Measurements from ENCODE around the gene AMMECR1L.

AMMECR1L gene

DNA sequence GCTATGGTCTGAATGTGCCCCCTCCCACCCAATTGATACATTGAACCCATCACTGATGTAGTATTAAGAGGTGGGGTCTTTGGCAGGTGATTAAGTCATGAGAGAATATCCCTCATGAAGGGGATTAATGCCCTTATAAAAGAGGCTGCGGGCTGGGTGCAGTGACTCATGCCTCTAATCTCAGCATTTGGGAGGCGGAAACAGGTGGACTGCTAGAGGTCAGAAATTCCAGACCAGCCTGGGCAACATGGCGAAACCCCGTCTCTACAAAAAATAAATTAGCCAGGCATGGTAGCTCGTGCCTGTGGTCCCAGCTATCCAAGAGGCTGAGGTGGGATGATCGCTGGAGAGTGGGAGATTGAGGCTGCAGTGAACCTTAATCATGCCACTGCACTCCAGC lies 42.1 kb downstream of the AMMECR1L start:
- Histone ChIP-seq H3K9ac (ENCODE audit: low read length) (no peak overlapping the region), H3K27me3 (ENCODE audit: control insufficient read depth in 1 of 2, insufficient read depth in 1 of 2, low read length in 2 of 2) (no peaks in the 10 kb centered on the region), H3K23ac (ENCODE audit: low read length in 2 of 2) (no peak overlapping the region), H3K14ac (ENCODE audit: low read length in 2 of 2) (no peak overlapping the region), H2AFZ (ENCODE audit: low read depth, low read length) (no peak overlapping the region), H3K4ac (ENCODE audit: low read depth in 1 of 2, low read length in 2 of 2) (no peak overlapping the region), H3K36me3 (ENCODE audit: control insufficient read depth in 1 of 2, insufficient read depth in 2 of 2, low read depth in 1 of 2, low read length in 2 of 2) (peaks cover 23 to 32% of the 10 kb centered on the region in 2 experiments), H3K4me1 (ENCODE audit: control insufficient read depth, insufficient read depth, low read depth, low read length) (no peaks in the 10 kb centered on the region), H2BK12ac (ENCODE audit: low read length in 2 of 2) (no peak overlapping the region), H3K18ac (ENCODE audit: low read depth in 1 of 2, low read length in 2 of 2) (no peak overlapping the region), H2BK5ac (ENCODE audit: low read depth, low read length, poor library complexity, severe bottlenecking) (no peak overlapping the region), H2AK5ac (ENCODE audit: low read length, severe bottlenecking) (no peak overlapping the region), H3K9me3 (ENCODE audit: control insufficient read depth, low read length) (no peaks in the 10 kb centered on the region), H3K4me2 (ENCODE audit: low read length, poor library complexity, severe bottlenecking) (no peak overlapping the region), H3K4me3 (ENCODE audit: insufficient read depth in 1 of 2, low read depth in 1 of 2, low read length in 2 of 2) (no peak overlapping the region), H2BK15ac (ENCODE audit: low read depth, poor library complexity, severe bottlenecking) (no peak overlapping the region), H4K91ac (ENCODE audit: low read length) (no peak overlapping the region), H4K8ac (ENCODE audit: low read length) (no peak overlapping the region), H3K27ac (ENCODE audit: low read length, poor library complexity, severe bottlenecking) (no peak overlapping the region), H3K79me1 (replicated peaks; ENCODE audit: low read length, poor library complexity, severe bottlenecking) (peaks cover 17% of the 10 kb centered on the region), H2BK120ac (ENCODE audit: low read depth, low read length) (no peak overlapping the region)
- DNase-seq = no peak
- WGBS = over 99% methylated on average over 6 of the region's 6 CpGs

DNA sequence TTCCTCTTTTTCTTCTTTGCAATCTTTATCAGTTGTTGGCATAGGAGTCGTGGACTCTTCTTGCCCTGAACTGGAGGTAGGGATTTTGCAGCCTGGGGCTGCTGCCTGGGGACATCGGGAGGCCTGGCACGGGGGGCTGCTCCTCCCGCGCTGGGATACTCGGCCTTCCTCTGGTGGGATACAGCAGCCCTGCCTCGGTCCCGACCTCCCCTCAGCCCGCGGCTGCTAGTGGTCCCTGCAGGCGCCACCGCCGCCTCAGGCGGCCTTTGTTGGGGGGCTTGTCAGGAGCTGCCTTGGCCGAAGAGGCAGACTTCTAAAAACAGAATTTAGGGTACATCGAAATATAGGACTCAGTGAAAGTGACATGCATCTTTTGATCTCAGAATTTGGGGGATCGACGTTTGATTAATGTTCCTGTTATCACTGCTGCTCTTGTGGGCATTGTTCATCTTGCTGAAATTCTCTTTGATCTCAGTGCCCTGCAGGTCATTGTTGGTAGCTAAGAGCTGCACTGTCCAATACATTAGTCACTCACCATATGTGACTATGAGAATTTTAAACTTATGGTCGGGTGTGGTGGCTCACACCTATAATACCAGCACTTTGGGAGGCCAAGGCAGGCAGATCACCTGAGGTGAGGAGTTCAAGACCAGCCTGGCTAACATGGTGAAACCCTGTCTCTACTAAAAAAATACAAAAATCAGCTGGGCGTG lies 44.1 kb downstream of the AMMECR1L start:
- H3K9ac ChIP-seq (ENCODE audit: low read length) = no peak overlapping the region
- no peak overlapping the region for H2BK15ac ChIP-seq (ENCODE audit: low read depth, poor library complexity, severe bottlenecking)
- H2AK5ac ChIP-seq (ENCODE audit: low read length, severe bottlenecking) = no peak overlapping the region
- H2AFZ ChIP-seq (ENCODE audit: low read depth, low read length) = no peak overlapping the region
- H4K8ac ChIP-seq (ENCODE audit: low read length) = no peak overlapping the region
- no peak overlapping the region for H3K18ac ChIP-seq (ENCODE audit: low read depth in 1 of 2, low read length in 2 of 2)
- WGBS = 98% methylated on average over 20 of the region's 20 CpGs
- no peak overlapping the region for H3K4me2 ChIP-seq (ENCODE audit: low read length, poor library complexity, severe bottlenecking)
- no peak overlapping the region for H2BK120ac ChIP-seq (ENCODE audit: low read depth, low read length)
- H3K27me3 ChIP-seq (ENCODE audit: control insufficient read depth in 1 of 2, insufficient read depth in 1 of 2, low read length in 2 of 2) = no peaks in the 10 kb centered on the region
- no peak overlapping the region for H3K4me3 ChIP-seq (ENCODE audit: insufficient read depth in 1 of 2, low read depth in 1 of 2, low read length in 2 of 2)
- no peaks in the 10 kb centered on the region for H3K4me1 ChIP-seq (ENCODE audit: control insufficient read depth, insufficient read depth, low read depth, low read length)
- no peak overlapping the region for H2BK5ac ChIP-seq (ENCODE audit: low read depth, low read length, poor library complexity, severe bottlenecking)
- H4K91ac ChIP-seq (ENCODE audit: low read length) = no peak overlapping the region
- no peak overlapping the region for H3K4ac ChIP-seq (ENCODE audit: low read depth in 1 of 2, low read length in 2 of 2)
- no peak overlapping the region for H3K14ac ChIP-seq (ENCODE audit: low read length in 2 of 2)
- no peak overlapping the region for H2BK12ac ChIP-seq (ENCODE audit: low read length in 2 of 2)
- peaks cover 5% of the 10 kb centered on the region for H3K79me1 ChIP-seq (replicated peaks; ENCODE audit: low read length, poor library complexity, severe bottlenecking)
- H3K36me3 ChIP-seq (ENCODE audit: control insufficient read depth in 1 of 2, insufficient read depth in 2 of 2, low read depth in 1 of 2, low read length in 2 of 2) = peaks cover 5 to 16% of the 10 kb centered on the region in 2 experiments
- no peak overlapping the region for H3K27ac ChIP-seq (ENCODE audit: low read length, poor library complexity, severe bottlenecking)
- DNase-seq = no peak
- no peak overlapping the region for H3K23ac ChIP-seq (ENCODE audit: low read length in 2 of 2)
- H3K9me3 ChIP-seq (ENCODE audit: control insufficient read depth, low read length) = no peaks in the 10 kb centered on the region

DNA sequence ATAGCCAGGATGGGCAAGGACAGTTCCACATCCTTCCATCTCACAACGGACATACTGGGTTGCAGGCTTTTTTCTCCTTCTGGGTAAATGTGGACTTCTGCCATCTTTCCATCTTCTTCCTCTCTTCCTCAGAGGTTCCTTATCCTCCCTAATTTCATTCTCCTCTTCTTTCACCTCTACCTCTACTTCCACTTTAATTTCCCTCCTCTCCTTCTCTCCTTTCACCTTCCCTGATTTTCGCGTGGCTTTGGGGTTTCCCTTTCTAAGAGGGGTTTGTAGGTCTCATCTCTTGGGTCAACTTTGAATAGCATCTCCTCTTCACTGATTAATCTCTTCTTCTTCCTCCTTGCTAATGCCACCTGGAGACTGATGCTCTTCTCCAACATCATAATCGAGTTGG lies 44.9 kb downstream of the AMMECR1L start:
- Histone ChIP-seq H3K79me1 (replicated peaks; ENCODE audit: low read length, poor library complexity, severe bottlenecking) (peaks cover 3% of the 10 kb centered on the region), H4K91ac (ENCODE audit: low read length) (no peak overlapping the region), H3K4me1 (ENCODE audit: control insufficient read depth, insufficient read depth, low read depth, low read length) (no peaks in the 10 kb centered on the region), H3K27me3 (ENCODE audit: control insufficient read depth in 1 of 2, insufficient read depth in 1 of 2, low read length in 2 of 2) (no peaks in the 10 kb centered on the region), H3K18ac (ENCODE audit: low read depth in 1 of 2, low read length in 2 of 2) (no peak overlapping the region), H4K8ac (ENCODE audit: low read length) (no peak overlapping the region), H3K36me3 (ENCODE audit: control insufficient read depth in 1 of 2, insufficient read depth in 2 of 2, low read depth in 1 of 2, low read length in 2 of 2) (peaks cover 3 to 10% of the 10 kb centered on the region in 2 experiments), H3K14ac (ENCODE audit: low read length in 2 of 2) (no peak overlapping the region), H3K4me2 (ENCODE audit: low read length, poor library complexity, severe bottlenecking) (no peak overlapping the region), H2BK5ac (ENCODE audit: low read depth, low read length, poor library complexity, severe bottlenecking) (no peak overlapping the region), H2BK120ac (ENCODE audit: low read depth, low read length) (no peak overlapping the region), H2AFZ (ENCODE audit: low read depth, low read length) (no peak overlapping the region), H3K4ac (ENCODE audit: low read depth in 1 of 2, low read length in 2 of 2) (no peak overlapping the region), H3K23ac (ENCODE audit: low read length in 2 of 2) (no peak overlapping the region), H3K27ac (ENCODE audit: low read length, poor library complexity, severe bottlenecking) (no peak overlapping the region), H3K4me3 (ENCODE audit: insufficient read depth in 1 of 2, low read depth in 1 of 2, low read length in 2 of 2) (no peak overlapping the region), H2BK15ac (ENCODE audit: low read depth, poor library complexity, severe bottlenecking) (no peak overlapping the region), H2AK5ac (ENCODE audit: low read length, severe bottlenecking) (no peak overlapping the region), H3K9ac (ENCODE audit: low read length) (no peak overlapping the region), H3K9me3 (ENCODE audit: control insufficient read depth, low read length) (no peaks in the 10 kb centered on the region), H2BK12ac (ENCODE audit: low read length in 2 of 2) (no peak overlapping the region)
- DNase-seq = no peak
- WGBS = over 99% methylated on average over 4 of the region's 4 CpGs

DNA sequence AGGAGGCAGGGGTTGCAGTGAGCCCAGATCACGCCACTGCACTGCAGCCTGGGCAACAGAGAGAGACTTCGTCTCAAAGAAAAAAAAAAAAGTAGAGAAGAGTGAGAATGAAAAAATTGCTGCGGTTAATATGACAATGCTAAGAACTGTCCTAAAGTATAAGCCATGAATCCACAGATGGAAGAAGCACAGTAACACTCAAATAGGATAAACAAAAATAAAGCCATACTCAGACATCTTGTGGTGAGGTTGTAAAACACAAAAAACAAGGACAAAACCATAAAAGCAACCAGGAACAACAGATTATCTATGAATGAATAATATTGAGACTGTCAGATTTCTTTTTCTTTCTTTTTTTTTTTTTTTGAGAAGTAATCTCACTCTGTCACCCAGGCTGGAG lies 50.8 kb downstream of the AMMECR1L start:
- Histone ChIP-seq H2AFZ (ENCODE audit: low read depth, low read length) (no peak overlapping the region), H4K91ac (ENCODE audit: low read length) (no peak overlapping the region), H3K4me2 (ENCODE audit: low read length, poor library complexity, severe bottlenecking) (no peak overlapping the region), H3K27me3 (ENCODE audit: control insufficient read depth in 1 of 2, insufficient read depth in 1 of 2, low read length in 2 of 2) (no peaks in the 10 kb centered on the region), H3K79me1 (replicated peaks; ENCODE audit: low read length, poor library complexity, severe bottlenecking) (no peaks in the 10 kb centered on the region), H2AK5ac (ENCODE audit: low read length, severe bottlenecking) (no peak overlapping the region), H3K14ac (ENCODE audit: low read length in 2 of 2) (no peak overlapping the region), H2BK12ac (ENCODE audit: low read length in 2 of 2) (no peak overlapping the region), H3K23ac (ENCODE audit: low read length in 2 of 2) (no peak overlapping the region), H3K4ac (ENCODE audit: low read depth in 1 of 2, low read length in 2 of 2) (no peak overlapping the region), H3K27ac (ENCODE audit: low read length, poor library complexity, severe bottlenecking) (no peak overlapping the region), H3K4me3 (ENCODE audit: insufficient read depth in 1 of 2, low read depth in 1 of 2, low read length in 2 of 2) (no peak overlapping the region), H2BK120ac (ENCODE audit: low read depth, low read length) (no peak overlapping the region), H3K36me3 (ENCODE audit: control insufficient read depth in 1 of 2, insufficient read depth in 2 of 2, low read depth in 1 of 2, low read length in 2 of 2) (no peaks in the 10 kb centered on the region), H3K9me3 (ENCODE audit: control insufficient read depth, low read length) (no peaks in the 10 kb centered on the region), H3K9ac (ENCODE audit: low read length) (no peak overlapping the region), H3K18ac (ENCODE audit: low read depth in 1 of 2, low read length in 2 of 2) (no peak overlapping the region), H4K8ac (ENCODE audit: low read length) (no peak overlapping the region), H2BK5ac (ENCODE audit: low read depth, low read length, poor library complexity, severe bottlenecking) (no peak overlapping the region), H2BK15ac (ENCODE audit: low read depth, poor library complexity, severe bottlenecking) (no peak overlapping the region), H3K4me1 (ENCODE audit: control insufficient read depth, insufficient read depth, low read depth, low read length) (no peaks in the 10 kb centered on the region)
- no peak for DNase-seq
- WGBS = 75% methylated on average over 2 of the region's 3 CpGs

Data from mesenchymal stem cell (in vitro differentiated cells and primary cell).